Liver (tissue), 3 donors: ENCODE data around the gene R3HDM1.

Source experiments
- ATF3 ChIP-seq: IDR thresholded peaks from 2 replicates; pipeline ENCODE4 v1.6.1; 2016; ENCODE audit warnings: antibody characterized with exemption
- CTCF ChIP-seq: fragments of 150-350 bp; IDR thresholded peaks from 2 replicates; pipeline ENCODE4 v1.5.1; 2017; ENCODE audit warnings: improper control_type of control experiment, low read depth, low read length; ENCODE audit not compliant: missing input control
- GABPA ChIP-seq, 2 donors: IDR thresholded peaks in 1 of 2; conservative IDR thresholded peaks in 1 of 2; 2 replicates each; pipeline ENCODE4 v1.6.1; 2016; ENCODE audit warnings: antibody characterized with exemption in 2 of 2, mild to moderate bottlenecking in 1 of 2, moderate library complexity in 1 of 2
- JUND ChIP-seq, 2 donors: IDR thresholded peaks; 2 replicates each; pipeline ENCODE4 v1.6.1; 2016; ENCODE audit warnings: antibody characterized with exemption in 2 of 2
- RAD21 ChIP-seq, 2 donors: IDR thresholded peaks; 2 replicates each; pipeline ENCODE4 v1.6.1; 2016; ENCODE audit warnings: antibody characterized with exemption in 2 of 2, mild to moderate bottlenecking in 2 of 2
- REST ChIP-seq: IDR thresholded peaks from 2 replicates; pipeline ENCODE4 v1.6.1; 2016; ENCODE audit warnings: antibody characterized with exemption, mild to moderate bottlenecking
- RXRA ChIP-seq, 2 donors: IDR thresholded peaks; 2 replicates each; pipeline ENCODE4 v1.6.1; 2017 to 2018; ENCODE audit warnings: antibody characterized with exemption in 2 of 2, mild to moderate bottlenecking in 1 of 2
- ZBTB33 ChIP-seq: IDR thresholded peaks from 2 replicates; pipeline ENCODE4 v1.6.1; 2016; ENCODE audit warnings: antibody characterized with exemption
- donor health status: healthy.
- donor health status: healthy.

- TF ChIP-seq CTCF = no peak
- TF ChIP-seq ATF3 = no peak
- no peak for TF ChIP-seq REST
- no peak for TF ChIP-seq GABPA (IDR thresholded peaks at IDR 0.05 in 1 of 2, conservative IDR thresholded peaks at IDR 0.05 in 1 of 2)
- peak in 1 of 2 donors; percentile 25 for TF ChIP-seq RAD21 (IDR thresholded peaks at IDR 0.05)
- TF ChIP-seq JUND (IDR thresholded peaks at IDR 0.05) = no peak
- TF ChIP-seq ZBTB33 = no peak
- TF ChIP-seq RXRA (IDR thresholded peaks at IDR 0.05) = no peak
Measured at GRCh38 chr2:135585586-135585985, 54.3 kb downstream of the R3HDM1 start.
